Spleen (tissue), 7 donors: ENCODE data around the gene DIRAS1.

Source experiments
- POLR2A ChIP-seq, 3 donors: fragments of 450-650 bp; IDR thresholded peaks; one replicate each; pipeline ENCODE4 v1.5.1; 2017; ENCODE audit warnings: antibody characterized with exemption in 3 of 3, mild to moderate bottlenecking in 1 of 3
- POLR2AphosphoS5 ChIP-seq, 3 donors: sonication (generic); formaldehyde crosslinking; IDR thresholded peaks; one replicate each; pipeline ENCODE4 v1.5.1; 2017; ENCODE audit warnings: antibody characterized with exemption in 3 of 3
- TF ChIP-seq, protein P1 (sequence below), 11 experiments: fragments of 200-600 bp in 7 of 11; fragments of 450-650 bp in 4 of 11; sonication (generic) in 4 of 11; IDR thresholded peaks in 8 of 11; conservative IDR thresholded peaks in 3 of 11; 1 replicate in 7 of 11; 2 replicates in 4 of 11; pipeline versions ENCODE4 v1.4.0 to v1.8.0; 2016 to 2021; ENCODE audit warnings: antibody characterized with exemption in 11 of 11, inconsistent platforms in 4 of 11, mild to moderate bottlenecking in 1 of 11
- donor health status: DM: no; HTN: no; CAD: no; lungs with moderate emphysema.
- donor health status: DM: no; HTN: no; CAD: no.
- donor health status: DM: no; HTN: no; CAD: no.

GRCh38 chr19:2765376-2765775 is 44.2 kb upstream of the DIRAS1 start:
- TF ChIP-seq, protein P1, sequence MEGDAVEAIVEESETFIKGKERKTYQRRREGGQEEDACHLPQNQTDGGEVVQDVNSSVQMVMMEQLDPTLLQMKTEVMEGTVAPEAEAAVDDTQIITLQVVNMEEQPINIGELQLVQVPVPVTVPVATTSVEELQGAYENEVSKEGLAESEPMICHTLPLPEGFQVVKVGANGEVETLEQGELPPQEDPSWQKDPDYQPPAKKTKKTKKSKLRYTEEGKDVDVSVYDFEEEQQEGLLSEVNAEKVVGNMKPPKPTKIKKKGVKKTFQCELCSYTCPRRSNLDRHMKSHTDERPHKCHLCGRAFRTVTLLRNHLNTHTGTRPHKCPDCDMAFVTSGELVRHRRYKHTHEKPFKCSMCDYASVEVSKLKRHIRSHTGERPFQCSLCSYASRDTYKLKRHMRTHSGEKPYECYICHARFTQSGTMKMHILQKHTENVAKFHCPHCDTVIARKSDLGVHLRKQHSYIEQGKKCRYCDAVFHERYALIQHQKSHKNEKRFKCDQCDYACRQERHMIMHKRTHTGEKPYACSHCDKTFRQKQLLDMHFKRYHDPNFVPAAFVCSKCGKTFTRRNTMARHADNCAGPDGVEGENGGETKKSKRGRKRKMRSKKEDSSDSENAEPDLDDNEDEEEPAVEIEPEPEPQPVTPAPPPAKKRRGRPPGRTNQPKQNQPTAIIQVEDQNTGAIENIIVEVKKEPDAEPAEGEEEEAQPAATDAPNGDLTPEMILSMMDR (IDR thresholded peaks at IDR 0.05 in 8 of 11, conservative IDR thresholded peaks at IDR 0.05 in 3 of 11) = no peak
- TF ChIP-seq POLR2A (IDR thresholded peaks at IDR 0.05) (no peak), POLR2AphosphoS5 (IDR thresholded peaks at IDR 0.05) (no peak)
